ENCODE measurements around the gene PUS3. TPM values are rescaled to one million over a fixed set of nuclear protein-coding genes. Genes with fewer than 3 reads are reported as not detected.
A peak's percentile ranks its signal among the peaks of the same experiment; 100 is the strongest.

Gene PUS3
- total and polyA plus RNA-seq, 8 donors = 8.7 to 19.1 (median 15.8) TPM

- no peaks in the 10 kb centered on the region for H3K9me3 ChIP-seq
Measured at GRCh38 chr11:125946712-125947418, 43.9 kb upstream of the PUS3 start.

GRCh38 chr11:125945797-125946520 lies 43.0 kb upstream of the PUS3 start, which contains the start of gene VSIG10L2:
TSS of gene VSIG10L2 (plus strand) at chr11:125946044. CDS start at chr11:125946056, 12 bp downstream.
- Histone ChIP-seq H3K4me3 (no peak within 1 kb of the TSS), H3K4me1 (no peaks in the 10 kb centered on the region), H3K27ac (no peak within 1 kb of the TSS)

More at GRCh38 chr11:125946712-125947418, 43.9 kb upstream of the PUS3 start:
- no peak for TF ChIP-seq CTCF (IDR thresholded peaks at IDR 0.05)
- intact Hi-C loops (cut with DNase I) = no loop called here
- H3K4me3 ChIP-seq = no peak overlapping the region
- ATAC-seq (no peak), DNase-seq (no peak)
- H3K27me3 ChIP-seq = no peaks in the 10 kb centered on the region
- H3K36me3 ChIP-seq = no peaks in the 10 kb centered on the region
- H3K4me1 ChIP-seq = no peaks in the 10 kb centered on the region
- no peak overlapping the region for H3K27ac ChIP-seq

GRCh38 chr11:125945011-125945796 lies 42.2 kb upstream of the PUS3 start:
- Histone ChIP-seq H3K4me3 (no peak overlapping the region), H3K4me1 (no peaks in the 10 kb centered on the region), H3K9me3 (no peaks in the 10 kb centered on the region), H3K27me3 (no peaks in the 10 kb centered on the region), H3K27ac (no peak overlapping the region), H3K36me3 (no peaks in the 10 kb centered on the region)
- intact Hi-C loops (cut with DNase I) = no loop called here
- TF ChIP-seq CTCF (IDR thresholded peaks at IDR 0.05) = no peak
- ATAC-seq (no peak), DNase-seq (no peak)

More at GRCh38 chr11:125945797-125946520, 43.0 kb upstream of the PUS3 start, which contains the start of gene VSIG10L2:
- peak; percentile 7 for ATAC-seq
- no peak for TF ChIP-seq CTCF (IDR thresholded peaks at IDR 0.05)
- intact Hi-C loops (cut with DNase I) = no loop called here
- no peaks in the 10 kb centered on the region for H3K27me3 ChIP-seq
- H3K9me3 ChIP-seq = no peaks in the 10 kb centered on the region
- no peaks in the 10 kb centered on the region for H3K36me3 ChIP-seq
- DNase-seq = no peak

GRCh38 chr11:125944350-125945010 lies 41.5 kb upstream of the PUS3 start:
- DNase-seq = no peak
- intact Hi-C loops (cut with DNase I) = no loop called here

More at GRCh38 chr11:125944350-125945010, 41.5 kb upstream of the PUS3 start:
- H3K9me3 ChIP-seq = no peaks in the 10 kb centered on the region
- H3K36me3 ChIP-seq = no peaks in the 10 kb centered on the region
- no peak overlapping the region for H3K27ac ChIP-seq
- H3K27me3 ChIP-seq = no peaks in the 10 kb centered on the region
- H3K4me1 ChIP-seq = no peaks in the 10 kb centered on the region
- TF ChIP-seq CTCF (IDR thresholded peaks at IDR 0.05) = no peak
- ATAC-seq = no peak
- H3K4me3 ChIP-seq = no peak overlapping the region
